Aortic smooth muscle cell (primary cell): ENCODE data around the gene KLHL8. TPM values are rescaled to one million over a fixed set of nuclear protein-coding genes. Genes with fewer than 3 reads are reported as not detected.

Experiments
- total RNA-seq: library from RNA; depleted of rRNA; stranded (reverse); fragments of >200 nt; gene quantifications from 2 replicates; pipeline ENCODE4 v1.2.3, GENCODE V29; 2014

The KLHL8 gene
- 13.9 and 14.7 TPM in 2 replicates for total RNA-seq

GRCh38 chr4:87220094-87220822 lies at the start of gene KLHL8:
Gene KLHL8, minus strand, starts transcription at chr4:87220618. Its CDS starts 25,079 bp downstream, at chr4:87195539.

Other genes with a start within 250 kb of the KLHL8 start
- gene HSD17B13, start 102.3 kb upstream of the KLHL8 start, total RNA-seq: under 0.01 and 0.06 TPM in 2 replicates
- 13.9 and 17.6 TPM in 2 replicates for gene HSD17B11, start 170.6 kb upstream of the KLHL8 start, total RNA-seq
- 13.4 and 18.1 TPM in 2 replicates for gene NUDT9, start 202.0 kb upstream of the KLHL8 start, total RNA-seq